ENCODE results near the gene TRIM10.
"Not testable (repeated sequence)": the region's sequence is repeated elsewhere in the genome, so short reads cannot be mapped to it uniquely, and the experiment has no call there.

TRIM10 gene

GRCh38 chr6:30129265-30130178, 31.5 kb downstream of the TRIM10 start:
- no peak for DNase-seq (ENCODE audit: low spot score)

DNA sequence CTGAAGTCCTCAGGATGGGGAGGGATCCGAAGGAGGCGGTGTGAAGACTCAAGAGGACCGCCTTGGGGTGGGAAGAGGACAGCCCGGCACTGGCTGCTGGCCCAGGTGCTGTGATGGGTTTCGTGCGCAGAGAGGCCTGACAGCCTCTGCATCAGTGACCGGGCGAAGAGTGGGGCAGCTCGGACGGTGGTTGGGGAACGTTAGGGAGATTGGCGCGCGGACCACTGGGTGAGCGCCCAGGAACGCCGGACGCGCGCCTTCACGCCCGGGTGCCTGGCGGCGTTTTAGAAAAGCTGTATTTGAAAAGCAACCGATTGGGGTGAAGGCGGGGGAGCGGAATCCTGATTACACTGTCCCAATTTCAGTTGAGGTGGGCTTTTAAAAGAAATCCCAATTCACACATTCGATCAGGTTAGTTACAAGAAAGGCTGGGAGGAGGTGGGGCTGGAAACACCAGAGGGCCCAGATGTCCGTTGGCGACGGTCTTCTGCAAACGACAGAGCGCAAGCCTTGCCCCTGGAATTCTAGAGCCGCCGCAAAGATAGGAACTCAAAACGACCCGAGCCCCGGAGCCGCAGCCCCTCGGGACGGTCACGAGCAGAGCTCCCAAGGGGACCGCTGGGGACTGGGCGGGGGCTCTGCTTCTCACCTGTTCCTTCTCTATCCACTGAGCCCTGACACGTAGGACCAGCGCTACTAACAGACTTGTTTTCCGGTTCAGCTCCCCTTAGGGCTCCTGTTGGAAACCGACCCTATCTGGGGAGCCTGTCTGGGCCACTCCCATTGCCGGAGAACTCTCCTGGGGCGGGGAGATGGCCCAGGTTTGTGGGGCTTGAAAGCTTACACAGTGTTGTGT, 33.5 kb downstream of the TRIM10 start:
- no peak for DNase-seq (ENCODE audit: low spot score)

- no peak for DNase-seq (ENCODE audit: low spot score)
These were observed 38.5 kb downstream of the TRIM10 start for GRCh38 chr6:30122515-30122914.

DNA sequence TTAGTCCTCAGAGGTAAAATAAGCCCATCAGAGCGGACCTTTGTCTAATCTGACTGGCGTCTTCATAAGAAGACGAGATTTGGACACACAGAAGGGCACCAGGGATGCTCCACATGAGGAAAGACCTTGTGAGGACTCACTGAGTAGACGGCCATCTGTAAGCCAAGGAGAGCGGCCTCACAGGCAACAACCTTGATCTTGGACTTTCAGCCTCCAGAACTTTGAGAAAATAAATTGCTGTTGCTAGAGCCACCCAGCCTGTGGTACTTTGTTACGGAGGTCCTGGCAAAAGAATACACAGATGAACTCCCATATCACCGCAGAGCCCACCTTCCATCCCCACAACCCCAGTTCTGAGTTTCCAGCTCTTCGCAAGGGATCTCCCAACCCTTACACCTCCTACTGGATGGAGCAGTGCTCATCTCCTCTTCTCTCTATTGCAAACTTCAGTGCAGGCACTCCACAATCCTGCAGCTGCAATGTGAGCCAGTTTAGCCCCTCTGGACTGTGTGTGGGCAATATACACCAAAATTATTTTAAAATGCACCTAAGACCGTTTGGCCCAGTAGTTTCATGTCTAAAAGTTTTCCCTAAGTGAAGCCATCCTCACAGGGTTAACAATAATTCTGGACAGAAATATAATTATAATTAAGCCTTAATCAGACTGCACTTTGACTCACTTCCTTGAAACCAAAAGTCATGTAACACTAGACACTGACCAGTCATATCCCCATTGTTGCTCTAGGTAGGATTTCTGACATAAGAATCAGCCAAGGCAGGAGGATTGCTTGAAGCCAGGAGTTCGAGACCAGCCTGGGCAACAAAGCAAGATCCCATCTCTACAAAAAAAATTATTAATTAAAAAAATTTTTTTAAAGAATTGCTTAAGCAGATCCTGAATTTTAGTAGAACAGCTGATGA, 39.3 kb downstream of the TRIM10 start:
- no peak for DNase-seq (ENCODE audit: low spot score)

GRCh38 chr6:30118691-30119090, 42.3 kb downstream of the TRIM10 start:
- not testable (repeated sequence) for DNase-seq (ENCODE audit: low spot score)

GRCh38 chr6:30116724-30117123, 44.3 kb downstream of the TRIM10 start:
- DNase-seq (ENCODE audit: low spot score): no peak

DNA sequence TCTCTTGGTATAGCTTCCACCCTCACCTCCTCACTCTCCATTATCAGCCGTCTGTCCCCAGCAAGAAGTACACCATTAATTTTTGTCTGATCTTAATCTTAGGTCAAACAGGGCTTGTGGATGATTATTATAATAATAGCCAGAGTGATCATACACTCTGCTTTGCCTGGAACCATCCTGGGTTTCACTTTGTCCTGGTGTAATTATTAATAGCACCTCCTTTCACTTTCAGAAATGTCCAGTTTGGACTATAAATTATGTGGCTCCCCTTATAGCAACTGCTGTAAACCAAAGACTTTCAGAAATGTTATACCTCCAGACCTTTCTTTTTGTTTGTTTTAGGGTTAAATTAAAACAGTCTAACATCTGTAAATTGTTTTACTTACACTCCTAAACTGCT, 47.2 kb downstream of the TRIM10 start:
- no peak for DNase-seq (ENCODE audit: low spot score)

- no peak for DNase-seq (ENCODE audit: low spot score)
These were observed 47.8 kb downstream of the TRIM10 start, which contains the start of gene TRIM31 for GRCh38 chr6:30113003-30113759. TSS of gene TRIM31 (minus strand) at chr6:30113090. CDS start at chr6:30112805, 285 bp downstream.

- DNase-seq (ENCODE audit: low spot score): no peak
These were observed 48.5 kb downstream of the TRIM10 start for GRCh38 chr6:30112402-30112994.

GRCh38 chr6:30111266-30111856, 49.6 kb downstream of the TRIM10 start:
- DNase-seq (ENCODE audit: low spot score): no peak

GRCh38 chr6:30104661-30105060, 56.4 kb downstream of the TRIM10 start:
- DNase-seq (ENCODE audit: low spot score): no peak

DNA sequence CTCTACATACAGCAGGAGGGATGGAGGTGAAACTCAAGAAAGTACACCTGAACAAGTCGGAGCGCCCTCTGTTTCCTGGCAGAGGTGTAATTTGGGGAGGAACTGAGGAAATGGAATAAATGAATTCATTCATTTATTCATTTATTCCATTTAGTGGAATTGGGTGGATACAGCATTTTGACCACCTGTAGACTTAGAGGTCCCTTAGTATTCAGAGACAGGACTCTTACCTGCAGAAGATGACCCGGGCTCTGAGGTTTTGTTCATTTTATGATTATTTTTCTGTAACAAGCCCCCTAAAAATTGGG, 57.2 kb downstream of the TRIM10 start:
- DNase-seq (ENCODE audit: low spot score): no peak

DNA sequence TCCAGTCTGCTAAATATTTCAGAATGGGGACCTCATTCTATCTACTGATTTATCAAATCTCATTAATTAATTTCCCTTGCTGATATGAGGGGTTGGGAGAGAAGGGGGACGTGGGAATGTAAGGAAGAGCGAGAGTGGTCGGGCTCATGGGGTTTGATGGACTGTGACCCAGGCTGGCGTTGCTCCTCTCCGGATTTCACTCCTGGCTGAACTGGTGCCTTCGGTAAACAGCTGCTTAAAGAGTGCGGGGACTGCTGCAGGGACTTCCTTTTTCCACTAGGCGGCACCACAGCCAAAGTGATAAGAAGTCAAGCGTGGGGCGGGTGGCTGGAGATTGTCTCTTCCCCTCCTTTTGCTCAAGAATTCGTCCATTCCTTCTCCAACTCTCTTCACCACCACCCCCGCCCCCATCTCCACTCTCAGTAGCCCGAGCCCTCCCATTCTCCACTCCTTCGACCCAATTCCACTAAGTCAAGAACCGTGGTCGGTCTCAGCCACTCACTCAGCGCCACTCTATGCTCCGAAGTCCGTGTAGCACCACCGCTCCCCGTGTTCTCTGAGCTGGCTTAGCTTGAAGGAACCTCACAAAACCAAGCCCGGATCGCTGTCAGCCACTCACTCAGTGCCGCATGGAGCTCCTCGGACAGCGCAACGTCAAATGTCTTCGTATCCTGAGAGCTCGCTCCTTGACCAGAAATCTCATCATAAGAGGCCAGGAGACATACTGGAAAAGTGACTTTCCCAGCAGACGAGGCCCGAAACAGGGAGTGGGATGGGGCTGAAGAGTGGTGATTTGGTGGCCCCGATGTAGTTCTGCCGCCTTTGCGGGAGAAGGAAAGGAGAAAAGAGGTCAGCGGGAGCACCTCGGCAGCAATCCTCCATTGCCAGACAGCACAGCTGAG, 57.8 kb downstream of the TRIM10 start:
- DNase-seq (ENCODE audit: low spot score): peak; percentile 90

GRCh38 chr6:30102414-30102969, 58.5 kb downstream of the TRIM10 start:
- no peak for DNase-seq (ENCODE audit: low spot score)

All from Ammon's horn (tissue), 1 donor.